Measurements from ENCODE around the gene ACSL3. TPM values are rescaled to one million over a fixed set of nuclear protein-coding genes. Genes with fewer than 3 reads are reported as not detected.
A peak's percentile ranks its signal among the peaks of the same experiment; 100 is the strongest.

The ACSL3 gene
- total and polyA plus RNA-seq, 12 donors, result 12.7 to 67.2 (median 53.0) TPM

GRCh38 chr2:222895144-222895543, 34.3 kb downstream of the ACSL3 start:
- intact Hi-C loops (cut with DNase I), result no loop called here
- H3K27ac ChIP-seq, result no peak overlapping the region
- peaks cover 9 to 64% (median 36%) of the 10 kb centered on the region in 9 donors for H3K4me1 ChIP-seq

GRCh38 chr2:222897898-222898297, 37.1 kb downstream of the ACSL3 start:
- ATAC-seq (no peak), DNase-seq (no peak)
- no peak overlapping the region for H3K4me3 ChIP-seq
- H3K36me3 ChIP-seq, result peaks cover 0 to 7% (median 0%) of the 10 kb centered on the region in 9 donors
- intact Hi-C loops (cut with DNase I), result no loop called here
- WGBS, 2 donors, result 86 to 94% methylated on average over 2 to 3 of the region's 3 CpGs
- no peak for TF ChIP-seq CTCF (IDR thresholded peaks at IDR 0.05)
- H3K9me3 ChIP-seq, result no peaks in the 10 kb centered on the region
- peak overlapping the region in 1 of 10 donors; percentile 69 for H3K27ac ChIP-seq
- H3K27me3 ChIP-seq, result no peaks in the 10 kb centered on the region
- peaks cover 1 to 48% (median 18%) of the 10 kb centered on the region in 9 donors for H3K4me1 ChIP-seq

More at GRCh38 chr2:222895144-222895543, 34.3 kb downstream of the ACSL3 start:
- Histone ChIP-seq H3K9me3 (no peaks in the 10 kb centered on the region), H3K27me3 (no peaks in the 10 kb centered on the region), H3K36me3 (no peaks in the 10 kb centered on the region), H3K4me3 (no peak overlapping the region)
- no CpG with 5 or more reads among the region's 1 CpG for WGBS, 2 donors
- no peak for TF ChIP-seq CTCF (IDR thresholded peaks at IDR 0.05)
- DNase-seq, result no peak
- ATAC-seq, result no peak

GRCh38 chr2:222899413-222900181, 38.8 kb downstream of the ACSL3 start:
- WGBS, 2 donors, result 84 to 85% methylated on average over 17 of the region's 17 CpGs
- H3K36me3 ChIP-seq, result peaks cover 0 to 10% (median 0%) of the 10 kb centered on the region in 9 donors
- ATAC-seq, result no peak
- no peak for DNase-seq
- intact Hi-C loops (cut with DNase I), result loop anchor here in 9 of 10 donors (5.0 to 10.0 kb wide), 9 partner anchors 37 to 207 kb away; partner anchors contain the start of gene ACSL3 (in 3 of the 9)
- no peaks in the 10 kb centered on the region for H3K9me3 ChIP-seq
- no peak overlapping the region for H3K27ac ChIP-seq
- H3K27me3 ChIP-seq, result no peaks in the 10 kb centered on the region
- H3K4me1 ChIP-seq, result peaks cover 0 to 58% (median 24%) of the 10 kb centered on the region in 9 donors
- H3K4me3 ChIP-seq, result no peak overlapping the region
- TF ChIP-seq CTCF (IDR thresholded peaks at IDR 0.05), result no peak

GRCh38 chr2:222900354-222900753, 39.5 kb downstream of the ACSL3 start:
- WGBS, 2 donors, result 54 to 76% methylated on average over 2 of the region's 2 CpGs
- H3K4me1 ChIP-seq, result peaks cover 0 to 54% (median 21%) of the 10 kb centered on the region in 9 donors
- H3K27ac ChIP-seq, result no peak overlapping the region

More at GRCh38 chr2:222900354-222900753, 39.5 kb downstream of the ACSL3 start:
- intact Hi-C loops (cut with DNase I), result loop anchor here in 9 of 10 donors (5.0 to 10.0 kb wide), 9 partner anchors 38 to 208 kb away; partner anchors contain the start of gene ACSL3 (in 3 of the 9)
- ATAC-seq, result no peak
- no peak for DNase-seq
- H3K9me3 ChIP-seq, result no peaks in the 10 kb centered on the region
- TF ChIP-seq CTCF (IDR thresholded peaks at IDR 0.05), result no peak
- no peak overlapping the region for H3K4me3 ChIP-seq
- no peaks in the 10 kb centered on the region for H3K27me3 ChIP-seq
- peaks cover 0 to 14% (median 0%) of the 10 kb centered on the region in 9 donors for H3K36me3 ChIP-seq

Data from heart right ventricle (tissue), 16 donors.